Left lobe of liver (tissue), 2 donors: ENCODE results near the gene TEX48. TPM values are rescaled to one million over a fixed set of nuclear protein-coding genes. Genes with fewer than 3 reads are reported as not detected.

Experiments used
- ATAC-seq: fragments of 200-7000 bp; cut with Tn5 transposase; one replicate; pipeline ENCODE4 v1.9.1; 2020; ENCODE audit warnings: mild to moderate bottlenecking, moderate library complexity
- DNase-seq: peaks from one replicate; pipeline ENCODE4 v3.0.0-alpha.2; 2020; ENCODE audit warnings: low spot score
- total RNA-seq: library from RNA; stranded (reverse); gene quantifications from one replicate; pipeline ENCODE4 v1.2.1, GENCODE V29; 2021
- donor health status: DM: no; HTN: no; CAD: no; lungs with moderate emphysema.
- donor health status: DM: no; HTN: yes; CAD: no.

TEX48 gene
- total RNA-seq, 1 donor from 2014 or later = not detected

- ATAC-seq (no peak), DNase-seq (no peak)
Observed at GRCh38 chr9:114694146-114694545, 12.2 kb upstream of the TEX48 start.

DNA sequence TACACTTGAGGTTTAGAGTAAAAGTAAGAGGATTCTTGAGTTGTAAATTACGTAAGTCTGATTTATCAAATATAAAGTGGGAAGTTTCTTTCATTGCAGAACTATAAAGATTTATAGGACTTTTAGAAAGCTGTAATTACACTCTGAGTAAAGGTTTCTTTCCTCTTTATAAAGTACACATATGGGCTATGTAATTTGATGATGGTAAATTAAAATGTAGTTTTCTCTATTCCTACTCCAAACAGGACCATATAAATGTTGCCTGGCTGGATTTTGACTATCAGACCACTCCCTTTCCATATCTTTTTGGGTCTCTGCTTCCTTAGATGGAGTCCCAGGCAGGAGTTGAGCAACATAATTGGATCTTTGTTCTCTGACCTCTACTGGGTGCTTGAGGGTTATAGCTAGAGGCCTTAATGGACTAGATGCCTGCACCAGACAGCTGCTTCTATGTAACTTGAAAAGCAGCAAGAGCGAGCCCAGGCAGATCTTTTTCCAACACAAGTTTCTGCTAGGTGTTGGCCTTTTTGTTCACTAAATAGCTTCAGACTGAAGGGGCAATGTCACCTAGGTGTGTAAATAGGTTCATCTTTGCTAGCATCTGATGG is 11.4 kb upstream of the TEX48 start:
- ATAC-seq (no peak), DNase-seq (no peak)

GRCh38 chr9:114691956-114692295 is 9.9 kb upstream of the TEX48 start:
- DNase-seq (no peak), ATAC-seq (no peak)

GRCh38 chr9:114691046-114691955 is 9.3 kb upstream of the TEX48 start:
- DNase-seq (no peak), ATAC-seq (no peak)

DNA sequence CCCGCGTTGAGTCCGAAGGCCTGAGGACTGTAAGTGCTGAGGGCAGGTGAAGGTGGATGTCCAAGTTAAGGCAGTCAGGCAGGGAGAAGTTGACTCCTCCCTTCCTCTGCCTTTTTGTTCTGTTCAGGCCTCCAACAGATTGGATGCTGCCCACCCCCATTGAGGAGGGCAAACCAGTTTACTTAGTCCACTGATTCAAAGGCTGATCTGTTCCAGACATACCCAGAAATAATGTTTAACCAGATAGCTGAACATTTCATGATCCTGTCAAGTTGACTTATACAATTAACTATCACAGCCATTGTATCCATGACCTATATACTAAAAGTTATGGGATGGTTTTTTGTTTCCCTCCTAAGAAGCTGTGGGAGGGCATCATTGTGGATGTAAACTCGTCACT is 8.3 kb upstream of the TEX48 start:
- ATAC-seq = no peak
- DNase-seq = no peak

DNA sequence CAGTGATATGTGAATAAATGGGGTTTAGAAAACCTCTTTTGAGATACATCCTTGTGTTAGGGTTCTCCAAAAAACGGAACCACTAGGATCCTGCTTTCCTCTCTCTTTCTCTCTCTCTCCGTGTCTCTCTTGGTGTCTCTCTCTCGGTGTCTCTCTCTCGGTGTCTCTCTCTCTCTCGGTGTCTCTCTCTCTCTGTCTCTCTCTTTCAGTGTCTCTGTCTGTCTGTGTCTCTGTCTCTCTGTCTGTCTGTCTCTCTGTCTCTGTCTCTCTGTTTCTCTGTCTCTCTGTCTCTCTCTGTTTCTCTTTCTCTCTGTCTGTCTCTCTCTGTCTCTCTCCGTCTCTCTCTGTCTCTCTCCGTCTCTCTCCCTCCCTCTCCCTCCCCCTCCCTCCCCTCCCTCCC is 7.8 kb upstream of the TEX48 start:
- ATAC-seq (no peak), DNase-seq (no peak)

DNA sequence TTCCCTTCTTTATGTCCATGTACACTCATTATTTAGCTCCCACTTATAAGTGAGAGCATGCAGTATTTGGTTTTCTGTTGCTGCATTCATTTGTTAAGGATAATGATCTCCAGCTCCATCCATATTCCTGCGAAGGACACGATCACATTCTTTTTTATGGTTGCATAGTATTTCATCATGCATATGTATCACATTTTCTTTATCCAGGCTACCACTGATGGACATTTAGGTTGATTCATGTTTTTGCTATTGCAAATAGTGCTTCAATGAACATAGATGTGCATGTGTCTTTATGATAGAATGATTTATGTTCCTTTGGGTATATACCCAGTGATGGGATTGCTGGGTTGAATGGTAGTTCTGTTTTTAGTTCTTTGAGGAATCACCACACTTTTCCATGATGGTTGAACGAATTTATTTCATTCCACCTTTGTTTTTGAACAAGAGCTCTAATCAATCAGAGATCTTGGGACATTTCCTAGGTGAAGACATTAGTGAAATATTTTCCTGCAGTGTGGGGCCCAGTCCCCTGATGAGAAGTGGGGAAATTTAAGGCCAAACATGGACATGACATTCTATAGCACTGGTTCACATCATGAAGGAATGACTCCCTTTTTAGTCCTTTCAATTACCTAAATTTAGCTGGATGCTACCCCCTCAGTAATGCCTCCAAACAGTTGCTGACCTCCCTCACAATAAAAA is 7.1 kb upstream of the TEX48 start:
- DNase-seq = no peak
- ATAC-seq = no peak

DNA sequence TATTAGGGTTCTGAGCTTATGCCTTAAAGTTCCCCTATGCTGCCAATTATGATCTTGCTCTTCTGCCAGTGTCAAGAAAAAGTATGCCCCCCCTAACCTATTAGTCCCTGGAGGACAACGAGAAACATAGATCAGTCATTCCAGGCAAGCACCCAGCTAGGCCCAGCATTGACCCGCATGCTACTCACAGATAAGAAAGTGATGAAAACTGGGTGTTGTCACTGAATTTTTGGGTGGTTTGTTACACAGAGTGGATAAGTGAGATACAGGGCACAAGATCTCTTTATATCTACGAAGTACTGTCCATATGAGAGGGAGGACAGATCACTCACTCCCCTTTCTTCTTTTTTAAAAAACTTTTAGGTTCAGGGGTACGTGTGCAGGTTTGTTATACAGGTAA is 6.4 kb upstream of the TEX48 start:
- ATAC-seq = no peak
- DNase-seq = no peak

GRCh38 chr9:114687034-114687433 is 5.0 kb upstream of the TEX48 start:
- no peak for DNase-seq
- no peak for ATAC-seq

DNA sequence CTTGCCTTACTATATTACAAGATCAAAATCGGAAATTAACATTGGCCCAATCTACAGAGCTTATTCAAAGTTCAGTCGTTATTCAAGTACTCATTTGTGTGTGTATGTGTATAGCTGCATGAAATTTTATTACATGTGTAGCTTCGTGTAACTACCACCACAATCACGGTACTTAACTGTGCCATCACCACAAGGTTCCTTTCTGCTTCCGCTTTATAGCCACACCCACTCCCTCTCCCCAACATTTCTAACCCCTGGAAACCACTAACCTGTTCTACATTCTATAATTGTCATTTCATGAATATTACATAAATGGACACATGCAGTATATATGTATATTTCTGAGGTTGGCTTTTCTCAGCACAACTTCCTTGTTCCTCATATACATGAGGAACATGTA is 4.0 kb upstream of the TEX48 start:
- DNase-seq (no peak), ATAC-seq (no peak)

DNA sequence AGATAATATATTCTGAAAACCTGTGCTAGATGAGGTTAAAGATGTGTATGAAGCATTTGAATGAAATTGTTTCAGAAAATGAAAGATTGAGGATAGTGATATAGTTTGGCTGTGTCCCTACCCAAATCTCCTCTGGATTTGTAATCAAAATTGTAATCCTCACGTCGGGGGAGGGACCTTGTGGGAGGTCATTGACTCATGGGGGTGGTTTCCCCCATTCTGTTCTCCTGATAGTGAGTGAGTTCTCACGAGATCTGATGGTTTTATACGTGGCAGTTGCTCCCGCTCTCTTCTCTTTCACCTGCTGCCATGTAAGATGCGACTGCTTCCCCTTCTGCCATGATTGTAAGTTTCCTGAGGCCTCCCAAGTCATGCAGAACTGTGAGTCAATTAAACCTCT is 2.0 kb upstream of the TEX48 start:
- no peak for DNase-seq

GRCh38 chr9:114682846-114683245 is 854 bp upstream of the TEX48 start:
- DNase-seq (no peak), ATAC-seq (no peak)

More for the DNA sequence above, 2.0 kb upstream of the TEX48 start:
- ATAC-seq = no peak

DNA sequence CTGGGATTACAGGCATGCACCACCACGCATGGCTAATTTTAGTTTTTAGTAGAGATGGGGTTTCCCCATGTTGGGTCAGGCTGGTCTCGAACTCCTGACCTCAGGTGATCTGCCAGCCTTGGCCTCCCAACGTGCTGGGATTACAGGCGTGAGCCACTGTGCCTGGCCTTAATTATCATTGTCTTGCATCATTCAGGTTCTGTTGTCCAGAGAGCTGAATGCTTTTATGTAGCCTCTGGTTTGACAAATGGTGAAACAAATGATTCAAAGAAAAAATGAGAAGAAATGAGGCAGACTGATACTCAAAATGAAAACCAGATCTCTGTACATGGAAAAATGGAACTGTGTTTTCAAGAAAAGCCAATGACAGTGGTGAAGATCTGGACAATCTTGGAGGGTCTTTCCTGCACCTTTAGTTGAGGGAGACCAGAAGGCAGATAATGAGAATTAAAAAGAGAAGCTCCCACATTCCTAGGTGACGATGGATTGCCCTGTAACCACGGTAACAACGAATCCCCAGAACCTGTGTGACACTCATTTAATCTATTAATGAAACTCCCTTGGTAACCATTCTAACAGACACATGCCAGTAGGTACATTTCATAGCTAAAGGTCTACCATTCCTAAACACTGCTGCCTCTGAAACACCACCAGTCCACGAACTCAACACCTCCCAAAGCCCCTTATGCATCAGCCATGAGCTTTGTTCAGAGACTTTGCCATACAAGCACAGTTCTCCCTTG is 1.6 kb downstream of the TEX48 start:
- no peak for ATAC-seq
- DNase-seq = no peak

GRCh38 chr9:114678795-114679194 is 3.2 kb downstream of the TEX48 start:
- ATAC-seq (no peak), DNase-seq (no peak)

DNA sequence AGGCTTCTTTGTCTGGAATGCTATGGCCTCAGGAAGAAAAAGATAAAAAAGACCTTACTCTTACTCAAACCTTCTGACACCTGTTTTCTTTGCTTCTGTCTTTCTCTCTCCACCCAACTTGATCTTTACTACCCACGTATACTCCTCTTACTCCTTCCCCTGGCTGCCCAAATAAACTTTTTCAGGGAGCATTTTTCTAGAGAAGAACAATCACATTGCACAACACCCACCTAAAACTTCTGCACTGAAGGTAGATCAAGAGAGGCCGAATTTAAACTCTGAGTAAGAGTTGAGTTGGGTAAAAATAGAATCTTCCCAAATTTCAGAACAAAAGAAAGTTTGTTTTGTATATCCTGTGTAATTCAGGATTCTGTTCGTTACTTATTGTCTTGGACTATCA is 3.9 kb downstream of the TEX48 start:
- ATAC-seq = no peak
- DNase-seq = no peak

GRCh38 chr9:114677418-114677817 is 4.6 kb downstream of the TEX48 start:
- ATAC-seq = no peak
- no peak for DNase-seq

DNA sequence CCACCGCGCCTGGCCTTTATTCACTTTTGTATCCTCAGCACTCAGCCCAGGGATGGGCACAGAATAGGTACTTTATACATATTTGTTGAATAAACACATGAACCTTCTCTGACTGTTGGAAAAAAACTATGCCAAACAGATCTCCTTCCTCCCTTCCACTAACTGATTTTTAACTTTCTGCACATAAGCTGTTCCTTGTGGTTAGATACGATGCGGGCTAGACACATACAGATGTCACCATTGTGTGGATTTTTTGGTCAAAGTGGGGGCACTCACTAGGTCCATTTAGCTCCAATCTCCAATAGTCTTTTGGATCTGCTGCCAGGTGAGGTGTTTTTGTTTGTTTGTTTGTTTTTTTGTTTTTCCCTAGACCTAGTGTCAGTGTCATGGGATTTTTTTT is 5.1 kb downstream of the TEX48 start:
- DNase-seq (no peak), ATAC-seq (no peak)

GRCh38 chr9:114674798-114675540 is 7.0 kb downstream of the TEX48 start:
- DNase-seq (no peak), ATAC-seq (no peak)

DNA sequence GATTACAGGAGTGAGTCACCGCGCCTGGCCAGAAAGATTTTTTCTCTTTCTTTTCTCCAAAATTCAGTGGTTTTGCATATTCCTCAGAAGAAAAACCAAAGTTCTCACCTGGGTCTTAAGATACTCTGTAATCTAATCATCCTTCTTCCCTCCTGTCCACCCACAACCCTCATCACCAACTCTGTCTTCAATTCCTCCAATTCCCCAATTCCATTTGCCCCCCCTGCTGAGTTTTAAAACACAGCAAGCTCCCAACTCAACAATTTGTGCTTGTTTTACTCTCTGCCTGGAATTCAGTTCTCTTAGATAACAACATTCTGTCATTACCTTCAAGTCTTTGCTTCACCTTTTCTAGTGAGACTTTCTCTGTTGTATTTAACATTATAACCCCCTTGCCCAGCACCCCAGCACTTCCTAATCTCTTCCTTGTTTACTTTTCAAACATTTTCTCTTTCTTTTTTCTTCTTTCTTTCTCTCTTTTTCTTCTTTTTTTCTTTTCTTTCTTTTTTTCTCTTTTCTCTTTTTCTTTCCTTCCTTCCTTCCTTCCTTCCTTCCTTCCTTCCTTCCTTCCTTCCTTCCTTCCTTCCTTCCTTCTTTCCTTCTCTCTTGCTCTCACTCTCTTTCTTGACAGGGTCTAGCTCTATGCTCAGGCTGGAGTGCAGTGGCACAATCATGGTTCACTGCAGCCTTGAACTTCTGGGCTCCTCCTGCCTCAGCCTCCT is 7.8 kb downstream of the TEX48 start:
- no peak for ATAC-seq

DNA sequence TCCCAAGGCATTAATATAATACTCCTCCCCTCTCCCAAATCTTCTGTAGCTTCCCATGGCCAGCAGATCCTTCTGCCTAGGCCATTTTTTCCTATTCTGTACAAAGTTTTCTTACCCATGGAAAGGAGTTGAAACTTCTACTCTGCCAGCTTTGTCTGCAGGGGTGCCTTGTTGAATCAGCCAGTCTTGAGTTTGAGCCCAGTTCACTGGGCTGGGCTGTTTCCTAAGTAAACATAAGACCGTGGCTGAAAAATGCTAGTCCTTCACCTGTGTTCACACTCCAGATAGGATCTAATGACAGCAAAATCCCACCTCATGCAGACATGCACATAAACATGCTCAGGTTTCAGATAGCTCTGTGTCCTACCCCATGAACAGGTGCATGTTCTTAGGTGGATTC is 10.4 kb downstream of the TEX48 start:
- ATAC-seq (peak; percentile 57), DNase-seq (no peak)

More for the DNA sequence above, 7.8 kb downstream of the TEX48 start:
- DNase-seq = no peak
